Sigmoid colon (tissue), 4 donors: ENCODE data around the gene OPRM1.

Experiments
- EP300 ChIP-seq, 4 donors: sonication (generic); formaldehyde crosslinking; IDR thresholded peaks; one replicate each; pipeline ENCODE4 v1.6.1; 2017; ENCODE audit warnings: antibody characterized with exemption in 4 of 4
- POLR2A ChIP-seq, 2 donors: fragments of 450-650 bp; IDR thresholded peaks; one replicate each; pipeline ENCODE4 v1.6.1; 2016; ENCODE audit warnings: antibody characterized with exemption in 2 of 2, mild to moderate bottlenecking in 2 of 2, moderate library complexity in 2 of 2
- POLR2AphosphoS5 ChIP-seq, 4 donors: sonication (generic); formaldehyde crosslinking; IDR thresholded peaks; one replicate each; pipeline ENCODE4 v1.6.1; 2017; ENCODE audit warnings: antibody characterized with exemption in 4 of 4
- TF ChIP-seq, protein P1 (sequence below), 4 experiments: fragments of 450-650 bp in 3 of 4; fragments of 200-600 bp in 1 of 4; IDR thresholded peaks; one replicate each; pipeline ENCODE4 v1.5.1; 2016 to 2019; ENCODE audit warnings: antibody characterized with exemption in 4 of 4, mild to moderate bottlenecking in 3 of 4, moderate library complexity in 2 of 4

- TF ChIP-seq, protein P1, sequence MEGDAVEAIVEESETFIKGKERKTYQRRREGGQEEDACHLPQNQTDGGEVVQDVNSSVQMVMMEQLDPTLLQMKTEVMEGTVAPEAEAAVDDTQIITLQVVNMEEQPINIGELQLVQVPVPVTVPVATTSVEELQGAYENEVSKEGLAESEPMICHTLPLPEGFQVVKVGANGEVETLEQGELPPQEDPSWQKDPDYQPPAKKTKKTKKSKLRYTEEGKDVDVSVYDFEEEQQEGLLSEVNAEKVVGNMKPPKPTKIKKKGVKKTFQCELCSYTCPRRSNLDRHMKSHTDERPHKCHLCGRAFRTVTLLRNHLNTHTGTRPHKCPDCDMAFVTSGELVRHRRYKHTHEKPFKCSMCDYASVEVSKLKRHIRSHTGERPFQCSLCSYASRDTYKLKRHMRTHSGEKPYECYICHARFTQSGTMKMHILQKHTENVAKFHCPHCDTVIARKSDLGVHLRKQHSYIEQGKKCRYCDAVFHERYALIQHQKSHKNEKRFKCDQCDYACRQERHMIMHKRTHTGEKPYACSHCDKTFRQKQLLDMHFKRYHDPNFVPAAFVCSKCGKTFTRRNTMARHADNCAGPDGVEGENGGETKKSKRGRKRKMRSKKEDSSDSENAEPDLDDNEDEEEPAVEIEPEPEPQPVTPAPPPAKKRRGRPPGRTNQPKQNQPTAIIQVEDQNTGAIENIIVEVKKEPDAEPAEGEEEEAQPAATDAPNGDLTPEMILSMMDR (IDR thresholded peaks at IDR 0.05), result no peak
- TF ChIP-seq EP300 (IDR thresholded peaks at IDR 0.05) (no peak), POLR2A (IDR thresholded peaks at IDR 0.05) (no peak), POLR2AphosphoS5 (IDR thresholded peaks at IDR 0.05) (no peak)
Measured at GRCh38 chr6:154157706-154158105, 118.7 kb downstream of the OPRM1 start.
